Stimulated activated CD4-positive, alpha-beta T cell treated with anti-CD3 and anti-CD28 coated beads, Interleukin-2, amount 100 ng/mL, for 4 hours (primary cell): ENCODE data around the gene CLRN3.

Experiments used
- DNase-seq: peaks from one replicate; pipeline ENCODE4 v3.0.0-alpha.2; 2020; ENCODE audit warnings: low read depth

Gene CLRN3

DNA sequence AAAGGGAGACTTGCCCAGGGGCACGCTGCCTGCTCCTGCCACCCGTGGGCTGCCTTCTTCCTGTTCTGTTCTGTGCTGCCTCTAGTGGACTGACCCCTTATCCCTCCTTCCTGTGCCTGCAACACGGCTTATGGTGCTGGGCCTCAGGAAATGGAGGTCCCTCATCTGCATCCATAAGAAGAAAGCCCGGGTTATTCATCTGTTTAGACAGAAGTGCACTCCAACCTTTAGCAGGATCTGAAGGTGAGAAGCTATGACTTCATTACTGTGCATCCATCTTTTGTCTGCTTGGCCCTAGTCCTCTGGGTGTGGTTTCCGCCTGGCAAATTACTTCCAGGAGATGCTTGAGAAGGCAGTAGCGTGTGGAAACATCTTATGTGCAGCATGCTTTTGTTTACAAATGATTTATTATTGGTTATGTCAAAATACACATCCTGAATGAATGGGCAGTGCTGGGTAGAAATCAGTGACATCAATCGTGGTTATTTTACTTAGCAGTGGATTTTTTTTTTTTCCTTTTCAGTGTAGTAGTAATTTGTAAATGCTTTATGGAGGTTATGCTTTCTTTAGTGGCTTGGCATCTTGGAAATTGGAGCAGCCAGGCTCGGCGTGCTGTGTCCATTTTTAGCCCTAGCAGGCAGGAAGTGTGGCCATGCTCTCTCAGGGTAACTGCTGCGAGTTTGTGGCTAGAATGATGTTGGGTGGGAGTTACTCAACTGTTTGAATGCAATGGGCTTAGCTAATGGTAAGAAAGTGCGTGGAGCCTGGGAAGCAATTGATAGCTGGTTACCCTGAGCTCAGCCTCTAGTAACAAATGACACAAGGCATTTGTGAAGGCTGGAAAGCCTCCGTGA, 26.9 kb upstream of the CLRN3 start:
- DNase-seq = no peak

DNA sequence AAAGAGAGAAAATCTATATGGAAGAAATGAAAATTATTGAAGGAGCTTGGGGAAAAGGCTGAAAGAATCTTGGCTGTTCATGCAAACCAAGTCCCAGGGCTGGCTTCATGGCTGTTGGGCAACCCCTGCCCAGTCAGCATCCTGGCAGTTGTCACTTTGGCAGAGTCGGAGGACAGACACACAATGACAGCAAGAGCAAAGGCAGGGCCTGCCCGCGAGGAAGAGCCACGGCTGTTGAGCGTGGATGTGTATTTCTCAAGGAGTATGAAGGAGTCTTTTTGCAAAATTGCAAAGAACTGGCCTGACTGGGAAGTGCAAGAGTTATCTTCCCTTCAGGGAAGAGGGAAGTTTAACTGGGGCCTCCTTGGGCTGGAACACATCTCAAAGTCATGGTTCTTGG, 25.8 kb upstream of the CLRN3 start:
- no peak for DNase-seq

DNA sequence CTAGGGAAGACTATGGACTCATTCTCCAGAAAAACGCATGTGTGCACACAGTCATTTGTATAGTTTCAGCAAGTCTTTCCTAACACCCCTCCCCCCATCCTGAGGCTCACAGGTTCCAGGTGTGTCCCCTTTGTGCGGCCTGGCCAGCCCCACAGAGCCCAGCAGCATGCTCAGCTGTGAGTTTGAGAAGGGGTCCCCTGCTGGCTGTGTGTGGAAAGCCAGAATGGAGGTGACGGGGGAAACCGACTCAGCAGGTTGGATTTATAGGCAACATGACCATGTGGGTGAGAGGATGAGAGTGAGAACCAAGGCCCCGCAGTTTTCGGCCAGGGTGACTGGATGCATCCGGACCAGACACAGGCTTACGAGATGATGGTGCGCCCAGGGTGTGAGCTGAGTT, 24.1 kb upstream of the CLRN3 start:
- DNase-seq = no peak

DNA sequence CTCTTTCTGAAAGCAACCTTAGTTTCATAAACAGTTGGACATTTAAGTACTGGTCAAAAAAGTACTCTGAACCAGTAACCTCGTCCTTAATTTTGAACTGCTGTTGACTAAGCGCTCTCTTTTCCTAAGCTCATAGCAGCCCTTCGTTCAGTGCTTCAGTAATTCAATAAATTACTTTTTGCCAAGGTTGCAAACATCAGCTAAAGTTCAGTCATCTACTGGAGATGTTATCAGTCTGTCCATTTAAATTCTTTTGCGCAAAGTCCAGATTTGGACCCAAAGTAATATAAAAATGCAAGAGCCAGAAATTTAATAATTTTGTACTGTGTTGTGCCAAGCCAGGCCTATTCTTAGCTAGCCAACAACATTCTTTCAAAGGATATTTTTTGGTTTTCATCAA, 22.6 kb upstream of the CLRN3 start:
- no peak for DNase-seq

- no peak for DNase-seq
Measured at GRCh38 chr10:127913368-127913759, 20.6 kb upstream of the CLRN3 start.

GRCh38 chr10:127912607-127913367, 20.0 kb upstream of the CLRN3 start:
- no peak for DNase-seq

DNA sequence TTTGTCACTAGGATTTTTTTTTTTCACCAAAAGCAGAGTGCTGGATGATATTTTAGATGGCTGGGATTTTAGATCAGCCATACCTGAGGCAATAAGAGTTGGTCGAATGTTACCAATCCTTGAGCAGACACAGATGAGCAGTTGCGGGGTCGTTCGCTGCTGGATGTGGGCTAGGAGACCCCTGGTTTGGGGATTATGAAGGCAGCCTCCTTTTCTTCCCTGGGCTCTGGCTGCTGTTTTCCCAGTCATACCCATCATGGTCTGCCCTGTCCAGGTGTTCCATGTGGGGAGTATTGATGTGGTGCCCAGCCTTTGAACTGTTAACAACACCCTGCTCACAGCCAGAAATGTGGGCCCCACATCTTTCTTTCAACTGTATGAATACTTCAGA, 19.1 kb upstream of the CLRN3 start:
- no peak for DNase-seq

DNA sequence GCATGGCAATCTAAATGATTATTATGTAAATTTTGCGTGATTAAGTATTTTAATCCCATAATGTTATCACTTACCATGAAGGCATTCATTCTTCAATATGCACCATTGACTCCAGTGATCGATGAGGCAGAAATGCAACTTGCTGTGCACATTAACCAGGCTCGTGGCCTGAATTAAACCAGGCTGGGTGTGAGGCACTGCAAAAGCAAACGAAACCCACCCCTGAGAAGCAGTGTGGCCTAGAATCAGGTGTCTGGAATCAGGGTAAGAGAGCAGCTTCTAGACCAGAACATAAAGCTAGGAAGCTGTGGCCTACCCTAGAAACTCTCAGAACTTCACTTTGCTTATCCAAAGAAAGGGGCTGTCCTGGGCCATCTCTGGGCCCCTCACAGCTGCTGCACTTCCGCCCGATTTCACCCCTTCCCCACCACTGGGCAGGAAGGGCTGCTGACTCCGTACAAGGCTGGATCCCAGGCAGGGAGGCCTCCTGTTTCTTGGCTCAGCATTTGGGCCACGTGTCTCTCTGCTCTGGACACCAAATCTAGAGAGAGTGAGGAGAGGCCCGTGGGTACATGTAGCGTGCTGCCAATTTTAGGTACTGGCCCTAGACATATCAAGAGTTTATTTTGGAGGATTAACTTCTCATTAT, 18.6 kb upstream of the CLRN3 start:
- no peak for DNase-seq

DNA sequence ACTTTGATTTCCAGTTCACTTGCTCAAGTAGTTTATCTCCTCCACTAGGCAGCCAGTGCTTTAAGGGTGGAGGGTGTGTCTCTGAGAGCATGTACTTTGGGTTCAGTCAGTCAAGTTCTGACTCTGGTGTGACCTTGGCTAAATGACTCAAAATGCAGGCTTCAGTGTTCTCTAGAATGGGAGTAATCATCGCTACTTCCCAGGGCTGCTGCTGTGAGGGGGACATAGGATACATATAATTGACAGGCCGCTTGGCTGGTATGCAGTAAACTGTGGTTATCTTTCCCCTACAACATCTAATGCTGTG, 17.7 kb upstream of the CLRN3 start:
- no peak for DNase-seq

DNA sequence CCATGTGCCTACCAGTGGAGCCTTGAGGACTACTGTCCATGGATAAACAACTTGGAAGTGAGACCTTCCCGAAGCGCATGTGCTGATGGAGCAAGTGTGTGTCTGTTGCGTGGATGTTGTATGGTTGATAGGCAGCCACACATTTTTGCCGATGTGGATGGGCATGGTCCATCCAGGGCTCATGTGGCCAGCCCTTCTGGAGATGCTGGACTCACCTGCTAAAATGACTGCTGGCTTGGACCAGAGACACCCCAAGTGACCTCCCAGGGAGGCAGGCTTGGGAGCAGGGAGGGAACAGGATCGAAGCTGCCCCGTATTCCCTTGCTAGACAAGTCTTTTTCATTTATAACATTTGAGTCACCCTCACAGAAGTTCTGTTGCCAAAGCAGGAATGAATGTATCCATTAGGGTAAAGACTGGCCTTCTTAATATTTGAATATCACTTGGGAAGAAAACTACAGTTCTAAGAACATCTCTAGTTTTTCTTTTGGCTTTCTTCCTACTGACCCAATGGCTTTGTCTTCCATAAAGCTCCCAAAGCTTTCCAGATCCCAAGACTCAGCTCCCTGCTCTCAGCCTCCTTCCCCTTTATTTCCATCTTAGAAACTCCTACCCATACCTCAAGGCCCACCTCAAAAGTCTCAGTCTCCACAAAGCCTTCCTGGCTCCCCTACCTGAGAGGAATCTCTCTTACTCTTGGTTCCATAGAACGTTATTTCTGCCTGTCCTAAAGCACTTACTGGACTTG, 17.1 kb upstream of the CLRN3 start:
- DNase-seq = no peak

GRCh38 chr10:127908959-127909267, 16.2 kb upstream of the CLRN3 start:
- DNase-seq = no peak

DNA sequence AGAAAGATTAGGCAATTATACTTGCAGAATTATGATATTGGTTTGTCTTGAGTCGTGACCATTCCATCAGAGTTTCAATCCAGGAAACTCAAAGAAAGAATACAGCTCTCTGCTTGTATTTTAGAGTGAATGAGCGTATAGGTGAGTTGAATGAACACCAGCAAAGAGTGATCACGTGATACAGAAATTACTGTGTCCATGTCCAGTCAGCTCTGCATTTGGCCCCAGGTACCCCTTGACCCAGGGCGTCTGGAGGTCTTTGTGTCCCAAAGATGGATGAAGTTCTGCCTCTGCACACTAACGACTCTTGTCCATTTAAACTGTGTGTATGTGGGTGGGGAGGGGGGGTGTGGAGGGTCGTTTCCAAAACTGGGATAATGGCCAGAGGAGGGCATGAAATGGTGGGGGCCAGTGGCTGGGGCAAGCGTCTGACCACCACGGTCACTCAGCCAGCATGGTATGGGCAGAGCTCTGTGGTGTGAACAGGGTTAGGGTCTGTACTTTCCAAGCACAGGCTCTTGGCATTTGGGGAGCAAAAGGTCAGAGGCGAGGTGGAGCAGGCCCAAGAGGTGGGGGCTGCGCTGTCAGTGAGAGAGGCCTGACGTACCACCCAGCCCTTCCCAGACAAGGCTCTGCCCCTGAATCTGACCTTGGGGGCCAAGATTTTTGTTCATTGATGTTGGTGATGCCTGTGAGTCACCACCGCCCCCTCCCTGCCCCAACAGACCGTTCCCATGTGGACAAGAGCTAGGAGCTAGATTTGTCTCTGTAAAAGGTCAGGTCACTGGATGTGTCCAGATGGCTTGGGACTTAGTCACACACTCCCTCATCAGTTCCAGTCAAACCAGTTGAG, 15.6 kb upstream of the CLRN3 start:
- no peak for DNase-seq

DNA sequence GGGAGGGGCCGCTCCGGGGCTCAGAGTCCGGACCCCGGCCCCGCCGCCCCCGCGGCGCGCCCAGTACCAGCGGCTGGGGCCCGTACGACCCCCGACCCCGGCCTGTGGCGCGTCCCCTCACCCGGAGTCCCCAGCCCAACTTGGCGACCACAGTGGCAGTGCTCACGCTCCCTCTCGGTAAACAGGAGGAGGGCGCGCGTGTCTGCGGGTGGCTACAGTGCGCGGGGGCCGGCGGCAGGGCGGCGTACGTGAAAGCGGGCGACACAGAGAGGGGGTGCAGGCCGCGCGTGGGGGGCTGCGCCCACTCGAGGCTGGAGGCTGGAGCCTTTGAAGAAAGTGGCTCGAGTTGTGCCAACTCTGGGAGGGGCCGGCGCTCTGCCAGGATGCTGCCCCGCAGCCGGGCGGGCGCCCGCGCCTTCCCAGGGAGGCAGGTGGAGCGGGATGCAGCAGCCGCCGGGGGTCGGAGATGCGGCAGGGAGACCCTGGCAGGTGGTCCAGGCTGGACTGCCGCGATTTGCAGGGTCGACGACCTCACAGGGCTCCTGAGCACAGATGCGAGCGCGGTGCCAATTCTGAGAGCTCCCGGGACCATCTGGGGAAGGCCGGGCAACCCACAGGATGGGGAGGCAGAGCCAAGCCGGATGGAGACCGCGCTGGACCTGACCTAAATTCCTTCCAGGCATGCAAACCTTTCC, 14.8 kb upstream of the CLRN3 start:
- DNase-seq = no peak

GRCh38 chr10:127906548-127907377, 14.0 kb upstream of the CLRN3 start, which contains the start of gene PTPRE:
Gene PTPRE (plus strand): TSS chr10:127907103. CDS start chr10:128040882, 133,779 bp downstream.
- peak; percentile 67 for DNase-seq

- DNase-seq = no peak
Measured at GRCh38 chr10:127905848-127906261, 13.1 kb upstream of the CLRN3 start.

DNA sequence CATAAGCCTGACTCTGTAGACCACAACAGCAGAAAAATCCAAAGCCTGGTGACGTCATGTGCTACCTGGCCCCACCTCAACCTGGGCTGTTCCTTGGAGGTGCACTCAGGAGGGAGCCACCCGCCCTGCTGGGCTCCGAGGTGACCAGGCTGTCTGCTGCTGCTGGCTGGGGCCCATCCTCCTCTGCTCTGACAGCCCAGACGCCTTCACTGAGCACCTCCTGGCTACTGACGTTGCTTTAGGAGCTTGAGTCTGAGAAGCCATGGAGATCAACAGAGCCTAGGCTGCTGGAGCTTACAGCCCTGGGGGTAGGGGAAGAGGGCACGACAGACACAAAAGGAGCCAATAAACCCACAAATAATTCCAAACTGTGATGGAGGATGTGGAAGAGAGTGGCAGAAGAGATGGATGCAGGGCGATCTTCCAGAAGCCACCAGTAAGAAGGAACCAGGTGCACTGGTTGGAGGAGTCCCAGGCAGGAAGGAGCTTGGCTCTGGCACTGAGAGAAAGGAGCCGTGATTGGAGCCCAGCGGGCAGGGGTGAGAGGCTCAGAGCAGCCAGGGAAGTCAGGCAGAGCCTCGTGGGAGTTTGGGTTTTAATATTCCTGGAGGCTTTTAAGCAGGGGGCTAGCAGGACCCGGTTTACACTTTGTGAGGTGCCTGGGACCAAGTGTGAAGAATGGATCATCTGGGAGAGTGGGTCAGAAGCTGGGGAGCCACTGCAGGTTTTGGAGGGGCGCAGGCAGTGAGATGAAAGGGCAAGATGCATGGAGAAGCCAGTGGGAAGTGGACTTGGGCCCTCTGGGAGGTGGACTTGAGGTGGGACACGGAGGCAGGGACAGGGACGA, 12.5 kb upstream of the CLRN3 start:
- no peak for DNase-seq

- DNase-seq = no peak
Measured at GRCh38 chr10:127904311-127905000, 11.7 kb upstream of the CLRN3 start.

DNA sequence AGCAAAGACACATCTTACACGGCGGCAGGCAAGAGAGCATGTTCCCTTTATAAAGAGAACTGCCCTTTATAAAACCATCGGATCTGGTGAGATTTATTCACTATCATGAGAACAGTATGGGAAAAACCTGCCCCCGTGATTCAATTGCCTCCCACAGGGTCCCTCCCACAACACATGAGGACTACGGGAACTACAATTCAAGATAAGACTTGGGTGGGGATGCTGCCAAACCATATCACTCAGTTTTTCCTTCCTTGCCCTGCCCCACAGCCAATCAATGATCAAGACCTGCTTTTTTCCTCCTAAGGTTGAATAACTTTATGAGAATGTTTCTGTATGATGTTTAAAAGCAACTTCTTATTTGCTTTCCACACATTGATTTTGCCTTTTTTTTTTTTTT, 11.0 kb upstream of the CLRN3 start:
- no peak for DNase-seq
